Smooth muscle cell (in vitro differentiated cells): ENCODE data around the gene TSGA10. TPM values are rescaled to one million over a fixed set of nuclear protein-coding genes. Genes with fewer than 3 reads are reported as not detected.

ENCODE experiments used
- DNase-seq: peaks from one replicate; lab custom pipeline; 2025; ENCODE audit not compliant: unreplicated experiment; lab: John Stamatoyannopoulos, UW
- H2AFZ ChIP-seq: fragments of 200-600 bp; sonication (generic); 2 replicates; pipeline ENCODE4 v1.6.0; 2016; ENCODE audit warnings: antibody characterized with exemption, low read depth, mild to moderate bottlenecking
- H3F3A ChIP-seq: fragments of 200-600 bp; sonication (generic); 2 replicates; pipeline ENCODE4 v1.6.0; 2017; ENCODE audit warnings: antibody characterized with exemption, low read depth
- H3K27ac ChIP-seq: fragments of 200-600 bp; sonication (generic); 2 replicates; pipeline ENCODE4 v1.5.1; 2016; ENCODE audit warnings: low read depth, mild to moderate bottlenecking
- H3K27me3 ChIP-seq: fragments of 200-600 bp; sonication (generic); 2 replicates; pipeline ENCODE4 v1.6.1; 2016; ENCODE audit warnings: low read depth, mild to moderate bottlenecking
- H3K36me3 ChIP-seq: fragments of 200-600 bp; sonication (generic); 2 replicates; pipeline ENCODE4 v1.5.1; 2016; ENCODE audit warnings: low read depth
- H3K4me1 ChIP-seq: fragments of 200-600 bp; sonication (generic); 2 replicates; pipeline ENCODE4 v1.5.1; 2016; ENCODE audit warnings: low read depth
- H3K4me2 ChIP-seq: fragments of 200-600 bp; sonication (generic); 2 replicates; pipeline ENCODE4 v1.6.0; 2016; ENCODE audit warnings: mild to moderate bottlenecking
- H3K4me3 ChIP-seq: fragments of 200-600 bp; sonication (generic); 2 replicates; pipeline ENCODE4 v1.5.1; 2016; ENCODE audit warnings: mild to moderate bottlenecking
- H3K79me2 ChIP-seq: fragments of 200-600 bp; sonication (generic); 2 replicates; pipeline ENCODE4 v1.6.0; 2016; ENCODE audit warnings: low read depth, mild to moderate bottlenecking
- H3K9ac ChIP-seq: fragments of 200-600 bp; sonication (generic); 2 replicates; pipeline ENCODE4 v1.6.0; 2016; ENCODE audit warnings: low read depth
- H3K9me3 ChIP-seq: fragments of 200-600 bp; sonication (generic); replicated peaks from 2 replicates; pipeline ENCODE4 v1.5.1; 2016; ENCODE audit warnings: low read depth
- H4K20me1 ChIP-seq: fragments of 200-600 bp; sonication (generic); 2 replicates; pipeline ENCODE4 v1.6.0; 2016; ENCODE audit warnings: low read depth
- CTCF ChIP-seq: fragments of 200-600 bp; sonication (generic); IDR thresholded peaks from 2 replicates; pipeline ENCODE4 v1.5.1; 2017; ENCODE audit warnings: borderline replicate concordance, mild to moderate bottlenecking, antibody characterized with exemption; ENCODE audit not compliant: insufficient read depth, poor library complexity, severe bottlenecking
- WGBS: methylation state at CpG from one replicate; pipeline ENCODE4 v1.1.7; 2016; ENCODE audit warnings: low lambda C conversion rate; 5-methylcytosine and 5-hydroxymethylcytosine counted together
- polyA plus RNA-seq: library from polyadenylated mRNA; unstranded; fragments of >200 nt; fragmentation: Nextera tagmentation; extraction: Ambion mirVana; gene quantifications from 2 replicates; pipeline ENCODE4 v1.2.1, GENCODE V29; 2016
- total RNA-seq: library from RNA; depleted of rRNA; stranded (reverse); fragments of >200 nt; gene quantifications from 2 replicates; pipeline ENCODE4 v1.2.3, GENCODE V29; 2014

TSGA10 gene
- total and polyA plus RNA-seq, 2 experiments from 2014 or later: 3.4 to 30.4 TPM

GRCh38 chr2:99180755-99181623 is 26.2 kb upstream of the TSGA10 start, which contains the start of the genes MITD1 and MRPL30:
Gene MITD1, minus strand, starts transcription at chr2:99181058. Its CDS starts 77 bp downstream, at chr2:99180981.
Gene MRPL30, plus strand, starts transcription at chr2:99181184. Its CDS starts 5,020 bp downstream, at chr2:99186204.
- H3F3A ChIP-seq: no peaks in the 10 kb centered on the region
- H3K9me3 ChIP-seq: no peaks in the 10 kb centered on the region
- H3K27me3 ChIP-seq: no peaks in the 10 kb centered on the region
- peak within 1 kb of the TSS; percentile 90 for H2AFZ ChIP-seq
- peaks cover 17% of the 10 kb centered on the region for H4K20me1 ChIP-seq
- DNase-seq: peak; percentile 73
- peaks cover 17% of the 10 kb centered on the region for H3K4me1 ChIP-seq
- WGBS: under 1% methylated on average over 39 of the region's 39 CpGs
- H3K27ac ChIP-seq: peak within 1 kb of the TSS; percentile 71
- peak within 1 kb of the TSS; percentile 94 for H3K4me2 ChIP-seq
- H3K4me3 ChIP-seq: peak within 1 kb of the TSS; percentile 82
- H3K36me3 ChIP-seq: no peaks in the 10 kb centered on the region
- H3K79me2 ChIP-seq: peaks cover 69% of the 10 kb centered on the region
- peak within 1 kb of the TSS; percentile 88 for H3K9ac ChIP-seq
- TF ChIP-seq CTCF: no peak

- DNase-seq: no peak
These were observed 16.8 kb upstream of the TSGA10 start for GRCh38 chr2:99171377-99172140.

GRCh38 chr2:99169534-99169933 is 14.8 kb upstream of the TSGA10 start:
- H3K4me2 ChIP-seq: no peak overlapping the region
- no peak overlapping the region for H2AFZ ChIP-seq
- H3K9ac ChIP-seq: no peak overlapping the region
- H3K36me3 ChIP-seq: peaks cover 14% of the 10 kb centered on the region
- H3K27ac ChIP-seq: no peak overlapping the region
- H3K9me3 ChIP-seq: no peaks in the 10 kb centered on the region
- H4K20me1 ChIP-seq: no peaks in the 10 kb centered on the region
- TF ChIP-seq CTCF: no peak
- no peaks in the 10 kb centered on the region for H3K79me2 ChIP-seq
- H3F3A ChIP-seq: no peaks in the 10 kb centered on the region
- H3K27me3 ChIP-seq: no peaks in the 10 kb centered on the region
- WGBS: 93% methylated on average over 1 of the region's 1 CpG
- H3K4me1 ChIP-seq: no peaks in the 10 kb centered on the region
- no peak for DNase-seq
- H3K4me3 ChIP-seq: no peak overlapping the region

More at GRCh38 chr2:99171377-99172140, 16.8 kb upstream of the TSGA10 start:
- Histone ChIP-seq H3K79me2 (no peaks in the 10 kb centered on the region), H3K27me3 (no peaks in the 10 kb centered on the region), H3K9ac (no peak overlapping the region), H3K4me2 (no peak overlapping the region), H4K20me1 (no peaks in the 10 kb centered on the region), H2AFZ (no peak overlapping the region), H3K4me3 (no peak overlapping the region), H3K4me1 (no peaks in the 10 kb centered on the region), H3K36me3 (peaks cover 14% of the 10 kb centered on the region), H3K9me3 (no peaks in the 10 kb centered on the region), H3K27ac (no peak overlapping the region), H3F3A (no peaks in the 10 kb centered on the region)
- TF ChIP-seq CTCF: no peak
- 97% methylated on average over 8 of the region's 8 CpGs for WGBS
